GM23248 (cell line): ENCODE results near the gene FAT1. TPM values are rescaled to one million over a fixed set of nuclear protein-coding genes. Genes with fewer than 3 reads are reported as not detected.

Experiments
- DNase-seq: peaks from one replicate; pipeline ENCODE4 v3.0.0-alpha.2; 2015
- H2AFZ ChIP-seq: fragments of 200-600 bp; sonication (generic); 2 replicates; pipeline ENCODE4 v1.6.1; 2016; ENCODE audit warnings: antibody characterized with exemption
- H3F3A ChIP-seq: fragments of 200-600 bp; sonication (generic); 2 replicates; pipeline ENCODE4 v1.6.1; 2016; ENCODE audit warnings: mild to moderate bottlenecking, antibody characterized with exemption, mixed run types; ENCODE audit not compliant: insufficient read depth
- H3K27ac ChIP-seq: fragments of 200-600 bp; sonication (generic); 2 replicates; pipeline ENCODE4 v1.5.1; 2016; ENCODE audit warnings: mild to moderate bottlenecking
- H3K27me3 ChIP-seq: fragments of 200-600 bp; sonication (generic); replicated peaks from 2 replicates; pipeline ENCODE4 v1.6.1; 2016; ENCODE audit warnings: mild to moderate bottlenecking; ENCODE audit not compliant: insufficient read depth
- H3K36me3 ChIP-seq: fragments of 200-600 bp; sonication (generic); 2 replicates; pipeline ENCODE4 v1.6.1; 2016; ENCODE audit warnings: low read depth, mild to moderate bottlenecking
- H3K4me1 ChIP-seq: fragments of 200-600 bp; sonication (generic); 2 replicates; pipeline ENCODE4 v1.6.1; 2016; ENCODE audit warnings: mild to moderate bottlenecking; ENCODE audit not compliant: insufficient read depth
- H3K4me2 ChIP-seq: fragments of 200-600 bp; sonication (generic); one replicate; pipeline ENCODE4 v1.6.1; 2016; ENCODE audit warnings: mild to moderate bottlenecking; ENCODE audit not compliant: unreplicated experiment
- H3K4me3 ChIP-seq: fragments of 200-600 bp; sonication (generic); 2 replicates; pipeline ENCODE4 v1.5.1; 2016; ENCODE audit warnings: mild to moderate bottlenecking
- H3K79me2 ChIP-seq: fragments of 200-600 bp; sonication (generic); 2 replicates; pipeline ENCODE4 v1.6.1; 2016; ENCODE audit warnings: mild to moderate bottlenecking; ENCODE audit not compliant: insufficient read depth
- H3K9ac ChIP-seq: fragments of 200-600 bp; sonication (generic); 2 replicates; pipeline ENCODE4 v1.6.1; 2016; ENCODE audit warnings: mild to moderate bottlenecking
- H3K9me2 ChIP-seq: fragments of 200-600 bp; sonication (generic); 2 replicates; pipeline ENCODE4 v1.6.1; 2016; ENCODE audit warnings: mixed run types, mild to moderate bottlenecking, moderate library complexity; ENCODE audit not compliant: insufficient read depth
- H3K9me3 ChIP-seq: fragments of 200-600 bp; sonication (generic); one replicate; pipeline ENCODE4 v1.6.1; 2017; ENCODE audit warnings: low read depth
- H4K20me1 ChIP-seq: fragments of 200-600 bp; sonication (generic); 2 replicates; pipeline ENCODE4 v1.6.0; 2016; ENCODE audit not compliant: insufficient read depth
- EZH2 ChIP-seq: fragments of 200-600 bp; sonication (generic); IDR thresholded peaks from 2 replicates; pipeline ENCODE4 v1.6.1; 2018; ENCODE audit warnings: antibody characterized with exemption, mild to moderate bottlenecking; ENCODE audit not compliant: insufficient read depth, poor library complexity, severe bottlenecking
- EZH2phosphoT487 ChIP-seq: fragments of 200-600 bp; sonication (generic); IDR thresholded peaks from 2 replicates; pipeline ENCODE4 v1.6.1; 2018; ENCODE audit warnings: antibody characterized with exemption, moderate library complexity, mild to moderate bottlenecking, low read depth; ENCODE audit not compliant: insufficient read depth
- WGBS, 2 experiments: methylation state at CpG; one replicate each; pipeline ENCODE4 v1.1.6; 2015 to 2017; ENCODE audit warnings: low lambda C conversion rate in 2 of 2, low coverage in 1 of 2; ENCODE audit errors: missing lambda C conversion rate in 2 of 2; 5-methylcytosine and 5-hydroxymethylcytosine counted together
- in situ Hi-C: fragments of 300-500 bp; cut with MboI; formaldehyde crosslinking; loops from 2 replicates; pipeline ENCODE4 v1.15.0; 2020
- polyA plus RNA-seq: library from polyadenylated mRNA; unstranded; fragments of >200 nt; fragmentation: Nextera tagmentation; extraction: Ambion mirVana; gene quantifications from 2 replicates; pipeline ENCODE4 v1.2.1, GENCODE V29; 2016
- total RNA-seq: library from RNA; depleted of rRNA; stranded (reverse); fragments of >200 nt; shearing (Covaris generic); gene quantifications from 2 replicates; pipeline ENCODE4 v1.2.3, GENCODE V29; 2014

Gene FAT1
- total and polyA plus RNA-seq, 2 experiments from 2014 or later = 53.3 to 250 TPM

DNA sequence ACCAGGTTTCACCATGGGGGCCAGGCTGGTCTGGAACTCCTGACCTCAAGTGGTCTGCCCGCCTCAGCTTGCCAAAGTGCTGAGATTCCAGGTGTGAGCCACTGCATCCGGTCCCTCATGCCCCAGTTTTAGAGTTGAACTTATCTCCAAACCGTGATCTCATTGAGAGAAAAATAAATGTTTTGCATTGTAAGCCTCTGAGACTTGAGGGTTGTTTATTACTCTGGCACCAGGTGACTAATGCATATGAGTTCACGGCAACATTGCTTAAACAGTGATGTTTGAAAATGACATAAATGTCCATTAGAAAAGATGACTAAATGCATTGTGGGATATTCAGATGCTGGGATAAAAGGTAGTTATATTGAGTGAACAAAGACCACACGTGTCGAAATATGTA, 22.9 kb upstream of the FAT1 start:
- no peaks in the 10 kb centered on the region; the same call in 1 of the 2 replicates for H3F3A ChIP-seq
- no peaks in the 10 kb centered on the region for H3K9me3 ChIP-seq
- H2AFZ ChIP-seq = no peak overlapping the region
- peak; percentile 82 for DNase-seq
- H3K27ac ChIP-seq = peak overlapping the region; percentile 37; the same call in 1 of the 2 replicates
- H3K9me2 ChIP-seq = no peaks in the 10 kb centered on the region
- no peak overlapping the region for H3K9ac ChIP-seq
- H3K36me3 ChIP-seq = no peaks in the 10 kb centered on the region
- H3K4me2 ChIP-seq = no peak overlapping the region
- H3K4me1 ChIP-seq = no peaks in the 10 kb centered on the region; the same call in 1 of the 2 replicates
- TF ChIP-seq EZH2phosphoT487 = no peak
- no peak for TF ChIP-seq EZH2
- no peaks in the 10 kb centered on the region for H3K79me2 ChIP-seq
- no peak overlapping the region for H3K4me3 ChIP-seq
- 59 to 61% methylated on average over 6 of the region's 6 CpGs for WGBS, 2 experiments
- H4K20me1 ChIP-seq = no peaks in the 10 kb centered on the region
- in situ Hi-C loops = no loop called here
- H3K27me3 ChIP-seq = no peaks in the 10 kb centered on the region

DNA sequence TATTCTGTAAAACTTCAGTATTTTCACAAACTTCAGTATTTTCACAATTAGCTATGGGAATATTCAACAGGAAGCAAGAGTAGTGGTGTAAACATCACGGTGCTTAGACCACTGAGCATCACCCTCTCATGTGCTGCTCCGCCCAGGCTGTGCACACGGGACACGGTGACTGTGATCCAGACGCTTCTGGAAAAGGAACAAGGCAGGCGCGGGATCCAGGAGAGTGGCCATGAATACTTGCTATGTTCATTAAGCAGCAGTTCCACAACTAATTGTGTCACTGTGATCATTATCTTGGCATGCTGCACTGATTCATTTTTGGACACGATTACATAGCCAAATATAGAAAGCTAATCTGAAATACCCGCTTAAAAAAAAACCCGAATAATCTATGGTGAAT, 19.6 kb upstream of the FAT1 start:
- no peak overlapping the region for H3K9ac ChIP-seq
- 0 out of 2 replicates have a peak overlapping the region, but pooled peaks have one; percentile 11 for H3K4me3 ChIP-seq
- H2AFZ ChIP-seq = peak overlapping the region; percentile 55
- no peaks in the 10 kb centered on the region for H3K36me3 ChIP-seq
- H3K9me2 ChIP-seq = no peaks in the 10 kb centered on the region
- in situ Hi-C loops = no loop called here
- H3F3A ChIP-seq = peaks cover 13% of the 10 kb centered on the region
- 7 to 12% methylated on average over 10 of the region's 10 CpGs for WGBS, 2 experiments
- no peaks in the 10 kb centered on the region for H3K79me2 ChIP-seq
- no peaks in the 10 kb centered on the region; the same call in none of the 2 replicates for H3K4me1 ChIP-seq
- TF ChIP-seq EZH2phosphoT487 = no peak
- TF ChIP-seq EZH2 = no peak
- H3K27me3 ChIP-seq = no peaks in the 10 kb centered on the region
- H3K4me2 ChIP-seq = no peak overlapping the region
- DNase-seq = peak; percentile 52
- H3K27ac ChIP-seq = no peak overlapping the region
- H3K9me3 ChIP-seq = no peaks in the 10 kb centered on the region
- H4K20me1 ChIP-seq = no peaks in the 10 kb centered on the region

DNA sequence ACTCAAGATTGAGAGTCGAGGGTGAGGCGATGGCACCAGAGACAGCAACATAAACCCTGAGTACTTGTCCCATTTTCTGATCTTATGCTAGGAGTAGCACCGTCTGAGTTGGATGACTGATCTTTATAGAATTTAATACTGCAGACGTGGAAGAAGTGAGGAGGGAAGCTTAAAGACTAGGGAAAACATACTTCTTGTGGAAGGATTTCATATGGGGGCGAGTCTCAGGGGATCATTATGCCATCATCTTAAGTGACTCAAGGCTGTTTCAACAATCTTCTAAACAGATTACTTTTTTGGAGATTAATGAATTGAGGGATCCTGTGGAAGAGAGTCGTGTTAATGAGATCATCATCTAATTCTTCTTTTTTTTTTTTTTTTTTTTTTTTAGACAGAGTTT, 17.2 kb upstream of the FAT1 start:
- peak; percentile 80 for DNase-seq
- Histone ChIP-seq H3K4me3 (no peak overlapping the region), H3F3A (peaks cover 21% of the 10 kb centered on the region), H3K4me1 (peaks cover 2% of the 10 kb centered on the region), H2AFZ (no peak overlapping the region), H3K4me2 (peak overlapping the region; percentile 7), H4K20me1 (no peaks in the 10 kb centered on the region), H3K9me2 (no peaks in the 10 kb centered on the region), H3K36me3 (no peaks in the 10 kb centered on the region), H3K27me3 (no peaks in the 10 kb centered on the region), H3K9ac (no peak overlapping the region), H3K9me3 (no peaks in the 10 kb centered on the region), H3K79me2 (no peaks in the 10 kb centered on the region), H3K27ac (no peak overlapping the region)
- TF ChIP-seq EZH2phosphoT487 = no peak
- no peak for TF ChIP-seq EZH2
- in situ Hi-C loops = no loop called here
- 33% methylated on average over 6 of the region's 6 CpGs for WGBS, 2 experiments

DNA sequence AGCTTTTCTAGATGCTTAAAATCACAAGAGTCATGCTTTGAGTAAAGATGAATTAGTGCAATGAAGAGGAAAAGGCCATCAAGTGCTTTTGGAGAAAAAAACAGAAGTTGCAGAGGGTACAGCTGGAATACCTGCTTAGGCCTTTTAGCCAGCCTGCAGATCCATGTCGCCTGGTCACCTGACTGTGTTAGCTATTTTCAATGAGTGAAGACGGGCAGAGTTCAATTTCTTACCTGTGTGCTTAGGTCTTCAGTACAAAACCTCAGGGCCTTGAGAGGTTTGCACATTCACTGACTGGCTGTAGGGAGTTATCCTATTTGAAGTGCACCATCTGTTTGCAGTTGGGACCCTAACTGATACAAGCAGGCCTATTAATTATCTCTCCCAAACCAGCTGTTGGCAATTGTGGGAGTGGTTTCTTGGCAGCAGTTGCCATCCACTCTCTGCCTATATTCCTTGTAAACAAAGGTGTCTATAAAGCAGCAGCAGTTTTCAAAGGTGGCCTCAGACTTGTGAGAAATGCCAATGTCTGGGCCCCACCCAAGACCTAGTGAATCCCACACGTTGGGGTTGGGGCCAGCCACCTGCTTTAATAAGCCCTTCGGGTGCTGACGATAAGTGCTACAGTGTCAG, 16.3 kb upstream of the FAT1 start:
- no peak overlapping the region for H3K27ac ChIP-seq
- no peaks in the 10 kb centered on the region for H3K27me3 ChIP-seq
- no peak overlapping the region for H3K4me2 ChIP-seq
- no peak for TF ChIP-seq EZH2
- no peak for TF ChIP-seq EZH2phosphoT487
- peaks cover 5% of the 10 kb centered on the region for H3K4me1 ChIP-seq
- H3K9me2 ChIP-seq = no peaks in the 10 kb centered on the region
- no peaks in the 10 kb centered on the region for H3K9me3 ChIP-seq
- peaks cover 24% of the 10 kb centered on the region for H3F3A ChIP-seq
- WGBS, 2 experiments = 78 to 84% methylated on average over 5 of the region's 5 CpGs
- H2AFZ ChIP-seq = no peak overlapping the region
- H3K79me2 ChIP-seq = no peaks in the 10 kb centered on the region
- H3K4me3 ChIP-seq = no peak overlapping the region
- in situ Hi-C loops = no loop called here
- no peaks in the 10 kb centered on the region for H4K20me1 ChIP-seq
- H3K36me3 ChIP-seq = no peaks in the 10 kb centered on the region
- no peak for DNase-seq
- no peak overlapping the region for H3K9ac ChIP-seq

DNA sequence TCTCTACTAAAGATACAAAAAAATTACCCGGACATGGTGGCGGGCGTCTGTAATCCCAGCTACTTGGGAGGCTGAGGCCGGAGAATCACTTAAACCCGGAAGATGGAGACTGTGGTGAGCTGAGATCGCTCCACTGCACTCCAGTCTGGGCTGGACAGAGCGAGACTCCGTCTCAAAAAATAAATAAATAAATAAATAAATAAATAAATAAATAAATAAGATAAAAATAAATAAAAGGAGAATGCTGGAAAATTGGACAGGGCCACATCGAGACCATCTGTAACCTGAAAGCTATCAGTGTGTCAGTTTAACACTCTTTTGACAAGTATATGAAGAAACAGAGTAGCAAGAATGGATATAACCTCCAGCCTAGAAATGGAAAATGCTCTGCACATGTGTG, 15.7 kb upstream of the FAT1 start:
- H3K4me2 ChIP-seq = no peak overlapping the region
- H3K79me2 ChIP-seq = no peaks in the 10 kb centered on the region
- no peak overlapping the region for H2AFZ ChIP-seq
- peaks cover 5% of the 10 kb centered on the region for H3K4me1 ChIP-seq
- WGBS, 2 experiments = 91% methylated on average over 9 of the region's 9 CpGs
- H3K9ac ChIP-seq = no peak overlapping the region
- TF ChIP-seq EZH2phosphoT487 = no peak
- no peak for TF ChIP-seq EZH2
- H3K27ac ChIP-seq = no peak overlapping the region
- in situ Hi-C loops = no loop called here
- H3K4me3 ChIP-seq = no peak overlapping the region
- no peaks in the 10 kb centered on the region for H3K9me3 ChIP-seq
- no peaks in the 10 kb centered on the region for H3K9me2 ChIP-seq
- H3K36me3 ChIP-seq = no peaks in the 10 kb centered on the region
- no peaks in the 10 kb centered on the region for H4K20me1 ChIP-seq
- no peak for DNase-seq
- peaks cover 24% of the 10 kb centered on the region for H3F3A ChIP-seq
- no peaks in the 10 kb centered on the region for H3K27me3 ChIP-seq
